ENCODE measurements around the gene ANAPC13. TPM values are rescaled to one million over a fixed set of nuclear protein-coding genes. Genes with fewer than 3 reads are reported as not detected.

ANAPC13 gene
- total and polyA plus RNA-seq, 2 of the 13 experiments (the other 11 are each of a cell fraction or from before 2014, with no cell fraction given), result 48.7 to 69.1 TPM

DNA sequence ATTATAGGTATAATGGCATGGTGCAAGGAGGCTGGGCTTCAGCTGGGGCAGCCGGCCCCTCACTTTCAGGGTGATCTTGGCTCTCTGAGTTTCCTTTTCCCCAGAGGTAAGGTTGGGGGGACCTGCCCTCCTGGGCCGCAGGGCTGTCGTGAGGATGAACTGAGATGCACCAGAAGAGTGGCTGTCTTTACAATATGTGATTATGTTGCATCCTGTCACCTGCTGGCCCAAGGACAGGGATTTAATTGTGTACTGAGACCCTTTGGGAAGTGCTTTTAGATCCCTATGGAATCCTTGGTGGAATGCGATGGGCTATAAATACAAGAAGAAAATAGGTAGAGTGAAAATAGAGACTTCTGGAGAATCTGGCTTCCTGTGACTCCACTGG is 22.1 kb downstream of the ANAPC13 start:
- no peak overlapping the region for H3K4me2 ChIP-seq (ENCODE audit: low read depth, low read length)
- no peaks in the 10 kb centered on the region for H3K79me2 ChIP-seq (ENCODE audit: insufficient read depth, low read length)
- in situ Hi-C loops (cut with HindIII; ENCODE audit: extremely low pct_ligation_motif_present, low pct_unique_long_range_greater_than_20kb), result no loop called here
- DNase-seq (ENCODE audit: low spot score) (no peak), FAIRE-seq (no peak), ATAC-seq (no peak)
- WGBS (ENCODE audit: low lambda C conversion rate), result 80% methylated on average over 4 of the region's 4 CpGs
- ChIA-PET POLR2A (no interaction called here), CTCF (ENCODE audit: low intra/inter-chr PET ratio, low total read pairs) (no interaction called here)
- BruUV-seq (replicated peaks), result no TSS peak
- H3K9ac ChIP-seq (ENCODE audit: insufficient read depth, low read depth, low read length), result no peak overlapping the region
- no peaks in the 10 kb centered on the region for H4K20me1 ChIP-seq (ENCODE audit: insufficient read depth, low read length)
- H3K9me3 ChIP-seq (ENCODE audit: low read length), result no peaks in the 10 kb centered on the region
- H3K27me3 ChIP-seq (ENCODE audit: control insufficient read depth in 1 of 2, insufficient read depth in 2 of 2, low read length in 2 of 2), result peaks cover 0 to 15% of the 10 kb centered on the region in 2 experiments; a peak in 2 of 5 replicates
- intact Hi-C loops (cut with micrococcal nuclease; ENCODE audit: unreplicated experiment), result no loop called here
- TF ChIP-seq CBX5 (CRISPR knock-in tag; IDR thresholded peaks at IDR 0.05; ENCODE audit: borderline replicate concordance) (no peak), POLR2A (IDR thresholded peaks at IDR 0.05; ENCODE audit: insufficient read depth in 1 of 2, low read depth in 2 of 2, low read length in 2 of 2) (no peak), ZFP36L2 (CRISPR knock-in tag; IDR thresholded peaks at IDR 0.05) (no peak), TGIF2 (CRISPR knock-in tag; IDR thresholded peaks at IDR 0.05) (no peak), ZFYVE20 (CRISPR knock-in tag; IDR thresholded peaks at IDR 0.05; ENCODE audit: borderline replicate concordance, low read depth) (no peak), KDM5B (CRISPR knock-in tag; IDR thresholded peaks at IDR 0.05; ENCODE audit: borderline replicate concordance) (no peak), TEAD3 (CRISPR knock-in tag; optimal IDR thresholded peaks at IDR 0.05; ENCODE audit: borderline replicate concordance) (no peak), ZNF768 (CRISPR knock-in tag; IDR thresholded peaks at IDR 0.05) (no peak), SMYD3 (CRISPR knock-in tag; IDR thresholded peaks at IDR 0.05) (no peak), ZNF20 (CRISPR knock-in tag; IDR thresholded peaks at IDR 0.05) (no peak)
- TF ChIP-seq, protein P1, sequence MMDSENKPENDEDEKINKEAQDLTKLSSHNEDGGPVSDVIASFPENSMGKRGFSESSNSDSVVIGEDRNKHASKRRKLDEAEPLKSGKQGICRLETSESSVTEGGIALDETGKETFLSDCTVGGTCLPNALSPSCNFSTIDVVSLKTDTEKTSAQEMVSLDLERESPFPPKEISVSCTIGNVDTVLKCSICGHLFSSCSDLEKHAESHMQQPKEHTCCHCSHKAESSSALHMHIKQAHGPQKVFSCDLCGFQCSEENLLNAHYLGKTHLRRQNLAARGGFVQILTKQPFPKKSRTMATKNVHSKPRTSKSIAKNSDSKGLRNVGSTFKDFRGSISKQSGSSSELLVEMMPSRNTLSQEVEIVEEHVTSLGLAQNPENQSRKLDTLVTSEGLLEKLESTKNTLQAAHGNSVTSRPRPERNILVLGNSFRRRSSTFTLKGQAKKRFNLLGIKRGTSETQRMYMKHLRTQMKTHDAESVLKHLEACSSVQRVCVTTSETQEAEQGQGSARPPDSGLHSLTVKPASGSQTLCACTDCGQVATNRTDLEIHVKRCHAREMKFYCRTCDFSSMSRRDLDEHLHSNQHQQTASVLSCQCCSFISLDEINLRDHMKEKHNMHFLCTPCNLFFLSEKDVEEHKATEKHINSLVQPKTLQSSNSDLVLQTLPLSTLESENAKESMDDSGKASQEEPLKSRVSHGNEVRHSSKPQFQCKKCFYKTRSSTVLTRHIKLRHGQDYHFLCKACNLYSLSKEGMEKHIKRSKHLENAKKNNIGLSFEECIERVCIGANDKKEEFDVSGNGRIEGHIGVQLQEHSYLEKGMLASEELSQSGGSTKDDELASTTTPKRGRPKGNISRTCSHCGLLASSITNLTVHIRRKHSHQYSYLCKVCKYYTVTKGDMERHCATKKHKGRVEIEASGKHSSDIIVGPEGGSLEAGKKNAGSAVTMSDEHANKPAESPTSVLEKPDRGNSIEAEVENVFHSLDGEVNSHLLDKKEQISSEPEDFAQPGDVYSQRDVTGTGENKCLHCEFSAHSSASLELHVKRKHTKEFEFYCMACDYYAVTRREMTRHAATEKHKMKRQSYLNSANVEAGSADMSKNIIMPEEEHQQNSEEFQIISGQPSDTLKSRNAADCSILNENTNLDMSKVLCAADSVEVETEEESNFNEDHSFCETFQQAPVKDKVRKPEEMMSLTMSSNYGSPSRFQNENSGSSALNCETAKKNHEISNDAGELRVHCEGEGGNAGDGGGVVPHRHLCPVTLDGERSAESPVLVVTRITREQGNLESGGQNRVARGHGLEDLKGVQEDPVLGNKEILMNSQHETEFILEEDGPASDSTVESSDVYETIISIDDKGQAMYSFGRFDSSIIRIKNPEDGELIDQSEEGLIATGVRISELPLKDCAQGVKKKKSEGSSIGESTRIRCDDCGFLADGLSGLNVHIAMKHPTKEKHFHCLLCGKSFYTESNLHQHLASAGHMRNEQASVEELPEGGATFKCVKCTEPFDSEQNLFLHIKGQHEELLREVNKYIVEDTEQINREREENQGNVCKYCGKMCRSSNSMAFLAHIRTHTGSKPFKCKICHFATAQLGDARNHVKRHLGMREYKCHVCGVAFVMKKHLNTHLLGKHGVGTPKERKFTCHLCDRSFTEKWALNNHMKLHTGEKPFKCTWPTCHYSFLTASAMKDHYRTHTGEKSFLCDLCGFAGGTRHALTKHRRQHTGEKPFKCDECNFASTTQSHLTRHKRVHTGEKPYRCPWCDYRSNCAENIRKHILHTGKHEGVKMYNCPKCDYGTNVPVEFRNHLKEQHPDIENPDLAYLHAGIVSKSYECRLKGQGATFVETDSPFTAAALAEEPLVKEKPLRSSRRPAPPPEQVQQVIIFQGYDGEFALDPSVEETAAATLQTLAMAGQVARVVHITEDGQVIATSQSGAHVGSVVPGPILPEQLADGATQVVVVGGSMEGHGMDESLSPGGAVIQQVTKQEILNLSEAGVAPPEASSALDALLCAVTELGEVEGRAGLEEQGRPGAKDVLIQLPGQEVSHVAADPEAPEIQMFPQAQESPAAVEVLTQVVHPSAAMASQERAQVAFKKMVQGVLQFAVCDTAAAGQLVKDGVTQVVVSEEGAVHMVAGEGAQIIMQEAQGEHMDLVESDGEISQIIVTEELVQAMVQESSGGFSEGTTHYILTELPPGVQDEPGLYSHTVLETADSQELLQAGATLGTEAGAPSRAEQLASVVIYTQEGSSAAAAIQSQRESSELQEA (CRISPR knock-in tag; IDR thresholded peaks at IDR 0.05; ENCODE audit: not compliant biosample characterization), result no peak
- TF ChIP-seq, protein P2, sequence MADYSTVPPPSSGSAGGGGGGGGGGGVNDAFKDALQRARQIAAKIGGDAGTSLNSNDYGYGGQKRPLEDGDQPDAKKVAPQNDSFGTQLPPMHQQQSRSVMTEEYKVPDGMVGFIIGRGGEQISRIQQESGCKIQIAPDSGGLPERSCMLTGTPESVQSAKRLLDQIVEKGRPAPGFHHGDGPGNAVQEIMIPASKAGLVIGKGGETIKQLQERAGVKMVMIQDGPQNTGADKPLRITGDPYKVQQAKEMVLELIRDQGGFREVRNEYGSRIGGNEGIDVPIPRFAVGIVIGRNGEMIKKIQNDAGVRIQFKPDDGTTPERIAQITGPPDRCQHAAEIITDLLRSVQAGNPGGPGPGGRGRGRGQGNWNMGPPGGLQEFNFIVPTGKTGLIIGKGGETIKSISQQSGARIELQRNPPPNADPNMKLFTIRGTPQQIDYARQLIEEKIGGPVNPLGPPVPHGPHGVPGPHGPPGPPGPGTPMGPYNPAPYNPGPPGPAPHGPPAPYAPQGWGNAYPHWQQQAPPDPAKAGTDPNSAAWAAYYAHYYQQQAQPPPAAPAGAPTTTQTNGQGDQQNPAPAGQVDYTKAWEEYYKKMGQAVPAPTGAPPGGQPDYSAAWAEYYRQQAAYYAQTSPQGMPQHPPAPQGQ (CRISPR knock-in tag; IDR thresholded peaks at IDR 0.05; ENCODE audit: borderline replicate concordance), result no peak
- TF ChIP-seq, protein P3, sequence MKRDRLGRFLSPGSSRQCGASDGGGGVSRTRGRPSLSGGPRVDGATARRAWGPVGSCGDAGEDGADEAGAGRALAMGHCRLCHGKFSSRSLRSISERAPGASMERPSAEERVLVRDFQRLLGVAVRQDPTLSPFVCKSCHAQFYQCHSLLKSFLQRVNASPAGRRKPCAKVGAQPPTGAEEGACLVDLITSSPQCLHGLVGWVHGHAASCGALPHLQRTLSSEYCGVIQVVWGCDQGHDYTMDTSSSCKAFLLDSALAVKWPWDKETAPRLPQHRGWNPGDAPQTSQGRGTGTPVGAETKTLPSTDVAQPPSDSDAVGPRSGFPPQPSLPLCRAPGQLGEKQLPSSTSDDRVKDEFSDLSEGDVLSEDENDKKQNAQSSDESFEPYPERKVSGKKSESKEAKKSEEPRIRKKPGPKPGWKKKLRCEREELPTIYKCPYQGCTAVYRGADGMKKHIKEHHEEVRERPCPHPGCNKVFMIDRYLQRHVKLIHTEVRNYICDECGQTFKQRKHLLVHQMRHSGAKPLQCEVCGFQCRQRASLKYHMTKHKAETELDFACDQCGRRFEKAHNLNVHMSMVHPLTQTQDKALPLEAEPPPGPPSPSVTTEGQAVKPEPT (CRISPR knock-in tag; IDR thresholded peaks at IDR 0.05; ENCODE audit: low read depth), result no peak
- H3K27ac ChIP-seq (ENCODE audit: extremely low read length, insufficient read depth, low read length), result no peak overlapping the region
- no peak overlapping the region for H2AFZ ChIP-seq (ENCODE audit: low read length)
- peaks cover 2% of the 10 kb centered on the region for H3K4me1 ChIP-seq (ENCODE audit: insufficient read depth, low read length)
- no peak overlapping the region for H3K4me3 ChIP-seq (replicated peaks in 1 of 3; ENCODE audit: insufficient read depth in 1 of 3, low read depth in 2 of 3, low read length in 3 of 3)
- H3K36me3 ChIP-seq (replicated peaks in 1 of 2; ENCODE audit: control insufficient read depth in 1 of 2, insufficient read depth in 2 of 2, low read length in 2 of 2), result no peaks in the 10 kb centered on the region

Measured in HepG2 (cell line).